ENCODE results near the gene DYNLL2.

DYNLL2 gene

DNA sequence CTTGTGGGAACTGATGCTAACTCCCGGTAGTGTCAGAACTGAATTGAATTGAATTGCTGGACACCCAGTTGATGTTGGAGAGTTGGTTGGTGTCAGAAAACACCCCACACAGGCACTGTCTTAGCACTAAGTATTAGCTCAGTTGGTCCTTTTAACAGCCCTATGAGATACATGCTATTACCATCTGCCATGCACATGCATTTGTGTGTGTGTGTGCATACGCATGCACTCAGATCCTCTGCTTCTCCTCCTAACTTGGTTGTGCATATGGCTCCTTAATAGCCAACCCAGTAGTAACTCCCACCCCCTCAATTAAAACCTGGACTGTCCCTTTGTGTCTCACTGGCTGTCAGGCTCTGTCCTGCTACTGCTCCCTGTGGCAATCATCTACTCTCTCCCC, 32.3 kb upstream of the DYNLL2 start:
- Histone ChIP-seq H3K36me3 (ENCODE audit: control insufficient read depth, insufficient read depth, low read length) (no peaks in the 10 kb centered on the region), H3K4me3 (ENCODE audit: insufficient read depth, low read depth, low read length, poor library complexity, severe bottlenecking) (no peak overlapping the region), H3K27ac (ENCODE audit: insufficient read depth, low read length, poor library complexity, severe bottlenecking) (no peak overlapping the region), H3K4me1 (ENCODE audit: control insufficient read depth, insufficient read depth, low read length, poor library complexity, severe bottlenecking) (no peaks in the 10 kb centered on the region), H3K27me3 (replicated peaks; ENCODE audit: control insufficient read depth, insufficient read depth, low read length, poor library complexity, severe bottlenecking) (no peaks in the 10 kb centered on the region), H3K9me3 (ENCODE audit: control insufficient read depth, low read length) (no peaks in the 10 kb centered on the region)
- DNase-seq = no peak

DNA sequence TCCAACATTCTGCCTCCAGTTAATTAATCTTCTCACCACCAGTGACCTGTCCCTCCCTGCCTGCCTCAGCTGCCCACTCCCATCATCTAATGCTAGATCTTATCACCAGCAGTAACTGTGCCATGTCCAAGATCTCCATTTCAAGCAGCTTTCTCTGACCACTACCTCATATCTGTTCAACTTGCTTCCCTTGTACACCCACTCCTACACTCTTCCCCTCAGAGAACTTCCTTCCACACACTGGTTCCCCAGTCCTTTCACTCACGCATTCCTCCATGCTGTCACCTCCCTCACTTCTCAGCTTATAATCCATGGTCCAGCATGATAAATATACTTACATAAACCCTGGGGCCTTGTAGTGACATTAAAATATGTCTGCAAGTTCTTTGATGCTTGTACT, 31.8 kb upstream of the DYNLL2 start:
- no peaks in the 10 kb centered on the region for H3K27me3 ChIP-seq (replicated peaks; ENCODE audit: control insufficient read depth, insufficient read depth, low read length, poor library complexity, severe bottlenecking)

GRCh38 chr17:58052407-58052806, 30.8 kb upstream of the DYNLL2 start:
- no peak overlapping the region for H3K4me3 ChIP-seq (ENCODE audit: insufficient read depth, low read depth, low read length, poor library complexity, severe bottlenecking)
- H3K27me3 ChIP-seq (replicated peaks; ENCODE audit: control insufficient read depth, insufficient read depth, low read length, poor library complexity, severe bottlenecking) = no peaks in the 10 kb centered on the region
- no peaks in the 10 kb centered on the region for H3K9me3 ChIP-seq (ENCODE audit: control insufficient read depth, low read length)
- DNase-seq = no peak
- no peak overlapping the region for H3K27ac ChIP-seq (ENCODE audit: insufficient read depth, low read length, poor library complexity, severe bottlenecking)
- no peaks in the 10 kb centered on the region for H3K4me1 ChIP-seq (ENCODE audit: control insufficient read depth, insufficient read depth, low read length, poor library complexity, severe bottlenecking)
- no peaks in the 10 kb centered on the region for H3K36me3 ChIP-seq (ENCODE audit: control insufficient read depth, insufficient read depth, low read length)

More for the DNA sequence above, 31.8 kb upstream of the DYNLL2 start:
- Histone ChIP-seq H3K9me3 (ENCODE audit: control insufficient read depth, low read length) (no peaks in the 10 kb centered on the region), H3K27ac (ENCODE audit: insufficient read depth, low read length, poor library complexity, severe bottlenecking) (no peak overlapping the region), H3K4me3 (ENCODE audit: insufficient read depth, low read depth, low read length, poor library complexity, severe bottlenecking) (no peak overlapping the region), H3K36me3 (ENCODE audit: control insufficient read depth, insufficient read depth, low read length) (no peaks in the 10 kb centered on the region), H3K4me1 (ENCODE audit: control insufficient read depth, insufficient read depth, low read length, poor library complexity, severe bottlenecking) (no peaks in the 10 kb centered on the region)
- no peak for DNase-seq

GRCh38 chr17:58052945-58053715, 30.1 kb upstream of the DYNLL2 start:
- Histone ChIP-seq H3K4me3 (ENCODE audit: insufficient read depth, low read depth, low read length, poor library complexity, severe bottlenecking) (no peak overlapping the region), H3K9me3 (ENCODE audit: control insufficient read depth, low read length) (no peaks in the 10 kb centered on the region), H3K4me1 (ENCODE audit: control insufficient read depth, insufficient read depth, low read length, poor library complexity, severe bottlenecking) (no peaks in the 10 kb centered on the region), H3K36me3 (ENCODE audit: control insufficient read depth, insufficient read depth, low read length) (no peaks in the 10 kb centered on the region), H3K27me3 (replicated peaks; ENCODE audit: control insufficient read depth, insufficient read depth, low read length, poor library complexity, severe bottlenecking) (no peaks in the 10 kb centered on the region), H3K27ac (ENCODE audit: insufficient read depth, low read length, poor library complexity, severe bottlenecking) (no peak overlapping the region)
- no peak for DNase-seq

GRCh38 chr17:58054641-58055040, 28.6 kb upstream of the DYNLL2 start:
- Histone ChIP-seq H3K36me3 (ENCODE audit: control insufficient read depth, insufficient read depth, low read length) (no peaks in the 10 kb centered on the region), H3K4me1 (ENCODE audit: control insufficient read depth, insufficient read depth, low read length, poor library complexity, severe bottlenecking) (no peaks in the 10 kb centered on the region), H3K27ac (ENCODE audit: insufficient read depth, low read length, poor library complexity, severe bottlenecking) (no peak overlapping the region), H3K27me3 (replicated peaks; ENCODE audit: control insufficient read depth, insufficient read depth, low read length, poor library complexity, severe bottlenecking) (no peaks in the 10 kb centered on the region), H3K4me3 (ENCODE audit: insufficient read depth, low read depth, low read length, poor library complexity, severe bottlenecking) (no peak overlapping the region), H3K9me3 (ENCODE audit: control insufficient read depth, low read length) (no peaks in the 10 kb centered on the region)
- no peak for DNase-seq

- Histone ChIP-seq H3K9me3 (ENCODE audit: control insufficient read depth, low read length) (no peaks in the 10 kb centered on the region), H3K27ac (ENCODE audit: insufficient read depth, low read length, poor library complexity, severe bottlenecking) (no peak overlapping the region), H3K36me3 (ENCODE audit: control insufficient read depth, insufficient read depth, low read length) (no peaks in the 10 kb centered on the region), H3K4me3 (ENCODE audit: insufficient read depth, low read depth, low read length, poor library complexity, severe bottlenecking) (no peak overlapping the region), H3K27me3 (replicated peaks; ENCODE audit: control insufficient read depth, insufficient read depth, low read length, poor library complexity, severe bottlenecking) (no peaks in the 10 kb centered on the region), H3K4me1 (ENCODE audit: control insufficient read depth, insufficient read depth, low read length, poor library complexity, severe bottlenecking) (no peaks in the 10 kb centered on the region)
- DNase-seq = no peak
Measured at GRCh38 chr17:58056476-58056875, 26.7 kb upstream of the DYNLL2 start.

DNA sequence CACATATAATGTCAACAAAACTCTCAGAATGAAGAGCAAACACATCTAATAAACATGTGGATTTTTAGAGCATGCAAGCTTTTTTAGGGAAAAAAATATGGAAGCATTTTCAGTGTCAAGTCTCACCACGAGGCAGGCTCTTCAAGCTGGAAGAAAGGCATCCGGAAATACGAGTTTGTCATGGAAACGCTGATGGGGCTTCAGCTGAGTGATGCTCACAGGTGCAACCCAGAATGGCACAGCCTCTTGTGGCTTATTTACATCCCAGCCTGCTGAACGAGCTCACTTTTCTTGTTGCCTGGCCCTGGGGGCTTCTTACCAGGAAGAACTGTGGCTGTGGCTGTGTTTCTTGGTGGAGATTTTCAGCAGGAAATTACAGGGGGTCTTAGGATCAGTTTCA, 24.1 kb upstream of the DYNLL2 start:
- H3K4me1 ChIP-seq (ENCODE audit: control insufficient read depth, insufficient read depth, low read length, poor library complexity, severe bottlenecking) = no peaks in the 10 kb centered on the region
- H3K27ac ChIP-seq (ENCODE audit: insufficient read depth, low read length, poor library complexity, severe bottlenecking) = no peak overlapping the region
- H3K9me3 ChIP-seq (ENCODE audit: control insufficient read depth, low read length) = no peaks in the 10 kb centered on the region
- no peak overlapping the region for H3K4me3 ChIP-seq (ENCODE audit: insufficient read depth, low read depth, low read length, poor library complexity, severe bottlenecking)
- H3K36me3 ChIP-seq (ENCODE audit: control insufficient read depth, insufficient read depth, low read length) = no peaks in the 10 kb centered on the region
- no peaks in the 10 kb centered on the region for H3K27me3 ChIP-seq (replicated peaks; ENCODE audit: control insufficient read depth, insufficient read depth, low read length, poor library complexity, severe bottlenecking)
- DNase-seq = no peak

- Histone ChIP-seq H3K9me3 (ENCODE audit: control insufficient read depth, low read length) (no peaks in the 10 kb centered on the region), H3K36me3 (ENCODE audit: control insufficient read depth, insufficient read depth, low read length) (no peaks in the 10 kb centered on the region), H3K4me1 (ENCODE audit: control insufficient read depth, insufficient read depth, low read length, poor library complexity, severe bottlenecking) (no peaks in the 10 kb centered on the region), H3K27me3 (replicated peaks; ENCODE audit: control insufficient read depth, insufficient read depth, low read length, poor library complexity, severe bottlenecking) (no peaks in the 10 kb centered on the region), H3K27ac (ENCODE audit: insufficient read depth, low read length, poor library complexity, severe bottlenecking) (no peak overlapping the region), H3K4me3 (ENCODE audit: insufficient read depth, low read depth, low read length, poor library complexity, severe bottlenecking) (no peak overlapping the region)
- no peak for DNase-seq
Measured at GRCh38 chr17:58060596-58061191, 22.5 kb upstream of the DYNLL2 start.

GRCh38 chr17:58061672-58062071, 21.5 kb upstream of the DYNLL2 start:
- Histone ChIP-seq H3K9me3 (ENCODE audit: control insufficient read depth, low read length) (no peaks in the 10 kb centered on the region), H3K27me3 (replicated peaks; ENCODE audit: control insufficient read depth, insufficient read depth, low read length, poor library complexity, severe bottlenecking) (no peaks in the 10 kb centered on the region), H3K4me1 (ENCODE audit: control insufficient read depth, insufficient read depth, low read length, poor library complexity, severe bottlenecking) (no peaks in the 10 kb centered on the region), H3K27ac (ENCODE audit: insufficient read depth, low read length, poor library complexity, severe bottlenecking) (no peak overlapping the region), H3K36me3 (ENCODE audit: control insufficient read depth, insufficient read depth, low read length) (no peaks in the 10 kb centered on the region), H3K4me3 (ENCODE audit: insufficient read depth, low read depth, low read length, poor library complexity, severe bottlenecking) (no peak overlapping the region)
- DNase-seq = no peak

GRCh38 chr17:58065238-58065637, 18.0 kb upstream of the DYNLL2 start:
- H3K4me3 ChIP-seq (ENCODE audit: insufficient read depth, low read depth, low read length, poor library complexity, severe bottlenecking) = no peak overlapping the region
- H3K27ac ChIP-seq (ENCODE audit: insufficient read depth, low read length, poor library complexity, severe bottlenecking) = no peak overlapping the region
- no peaks in the 10 kb centered on the region for H3K36me3 ChIP-seq (ENCODE audit: control insufficient read depth, insufficient read depth, low read length)
- no peak for DNase-seq
- no peaks in the 10 kb centered on the region for H3K9me3 ChIP-seq (ENCODE audit: control insufficient read depth, low read length)
- no peaks in the 10 kb centered on the region for H3K27me3 ChIP-seq (replicated peaks; ENCODE audit: control insufficient read depth, insufficient read depth, low read length, poor library complexity, severe bottlenecking)
- no peaks in the 10 kb centered on the region for H3K4me1 ChIP-seq (ENCODE audit: control insufficient read depth, insufficient read depth, low read length, poor library complexity, severe bottlenecking)

Data from effector memory CD4-positive, alpha-beta T cell (primary cell).